Amniotic epithelial cell (primary cell): Measurements from ENCODE around the gene LBR.
"Not testable (repeated sequence)": the region's sequence is repeated elsewhere in the genome, so short reads cannot be mapped to it uniquely, and the experiment has no call there.

Experiments
- DNase-seq: peaks from one replicate; pipeline ENCODE4 v3.0.0-alpha.2; 2010; ENCODE audit warnings: low read depth

The LBR gene

GRCh38 chr1:225422795-225423517 is 4.9 kb downstream of the LBR start:
- DNase-seq: no peak

- no peak for DNase-seq
Observed at GRCh38 chr1:225422031-225422605, 5.7 kb downstream of the LBR start.

- no peak for DNase-seq
Observed at GRCh38 chr1:225418598-225418997, 9.2 kb downstream of the LBR start.

- no peak for DNase-seq
Observed at GRCh38 chr1:225418059-225418458, 9.8 kb downstream of the LBR start.

- DNase-seq: no peak
Observed at GRCh38 chr1:225415967-225416745, 11.7 kb downstream of the LBR start.

GRCh38 chr1:225415307-225415706 is 12.5 kb downstream of the LBR start:
- DNase-seq: no peak

- DNase-seq: no peak
Observed at GRCh38 chr1:225413708-225414375, 14.0 kb downstream of the LBR start.

GRCh38 chr1:225412803-225413351 is 15.0 kb downstream of the LBR start:
- DNase-seq: no peak

- DNase-seq: no peak
Observed at GRCh38 chr1:225412321-225412720, 15.5 kb downstream of the LBR start.

GRCh38 chr1:225410036-225410435 is 17.8 kb downstream of the LBR start:
- no peak for DNase-seq

- DNase-seq: no peak
Observed at GRCh38 chr1:225409051-225409450, 18.8 kb downstream of the LBR start.

- DNase-seq: no peak
Observed at GRCh38 chr1:225408249-225408648, 19.6 kb downstream of the LBR start.

GRCh38 chr1:225407755-225408154 is 20.1 kb downstream of the LBR start:
- no peak for DNase-seq

GRCh38 chr1:225406976-225407725 is 20.7 kb downstream of the LBR start:
- no peak for DNase-seq

- DNase-seq: no peak
Observed at GRCh38 chr1:225400968-225401367, 26.9 kb downstream of the LBR start.

- DNase-seq: no peak
Observed at GRCh38 chr1:225396357-225396756, 31.5 kb downstream of the LBR start.

GRCh38 chr1:225389843-225390242 is 38.0 kb downstream of the LBR start:
- no peak for DNase-seq

GRCh38 chr1:225388372-225388771 is 39.5 kb downstream of the LBR start:
- peak; percentile 33 for DNase-seq

- DNase-seq: not testable (repeated sequence)
Observed at GRCh38 chr1:225386860-225387259, 41.0 kb downstream of the LBR start.

GRCh38 chr1:225380691-225381090 is 47.1 kb downstream of the LBR start:
- DNase-seq: no peak

- peak; percentile 91 for DNase-seq
Observed at GRCh38 chr1:225378880-225379279, 49.0 kb downstream of the LBR start.

GRCh38 chr1:225374996-225375395 is 52.8 kb downstream of the LBR start:
- no peak for DNase-seq
